ENCODE data around the gene TMEM33. TPM values are rescaled to one million over a fixed set of nuclear protein-coding genes. Genes with fewer than 3 reads are reported as not detected.

The TMEM33 gene
- total and polyA plus RNA-seq, 2 of the 8 experiments (the other 6 are each of a cell fraction or from before 2014, with no cell fraction given) = 72.5 to 94.4 TPM

- no peak for FAIRE-seq
- Histone ChIP-seq H3K4me3 (ENCODE audit: extremely low read depth in 1 of 4, insufficient read depth in 2 of 4, low read depth in 3 of 4, low read length in 4 of 4) (no peak overlapping the region), H2BK12ac (ENCODE audit: low read depth, low read length) (no peak overlapping the region), H4K91ac (replicated peaks; ENCODE audit: insufficient read length, low read length) (no peak overlapping the region), H3K18ac (ENCODE audit: extremely low read depth, low read length) (no peak overlapping the region), H4K8ac (ENCODE audit: extremely low read depth, insufficient read depth, low read length) (no peak overlapping the region), H3K56ac (replicated peaks; ENCODE audit: insufficient read length, low read depth, low read length) (no peak overlapping the region), H3K4ac (replicated peaks; ENCODE audit: insufficient read length, low read depth, low read length) (no peak overlapping the region), H3K9ac (replicated peaks in 1 of 4; ENCODE audit: extremely low read depth in 1 of 4, low read depth in 3 of 4, low read length in 3 of 4) (no peak overlapping the region), H3K23me2 (ENCODE audit: low read depth, low read length) (peaks cover 2% of the 10 kb centered on the region; the same call in 1 of the 2 replicates), H3K79me2 (ENCODE audit: control insufficient read depth in 1 of 2, insufficient read depth in 2 of 2, low read length in 2 of 2) (no peaks in the 10 kb centered on the region), H4K5ac (ENCODE audit: insufficient read length, low read depth, low read length) (no peak overlapping the region), H2AK5ac (ENCODE audit: low read depth, low read length) (no peak overlapping the region), H3K79me1 (ENCODE audit: low read depth, low read length) (no peaks in the 10 kb centered on the region), H4K20me1 (replicated peaks in 1 of 2; ENCODE audit: control insufficient read depth in 1 of 2, insufficient read depth in 2 of 2, low read length in 2 of 2) (no peaks in the 10 kb centered on the region), H3K4me2 (ENCODE audit: insufficient read depth in 1 of 2, low read depth in 2 of 2, low read length in 2 of 2) (no peak overlapping the region), H2BK20ac (ENCODE audit: low read length) (no peak overlapping the region), H2BK120ac (replicated peaks; ENCODE audit: low read depth, low read length) (no peak overlapping the region), H3K27ac (ENCODE audit: low read depth, low read length) (no peak overlapping the region), H2AFZ (ENCODE audit: low read length) (no peak overlapping the region), H2BK15ac (ENCODE audit: low read length) (no peak overlapping the region), H3K4me1 (replicated peaks in 1 of 4; ENCODE audit: control insufficient read depth in 3 of 4, insufficient read depth in 4 of 4, low read length in 3 of 4) (no peaks in the 10 kb centered on the region), H3K9me3 (ENCODE audit: insufficient read depth in 2 of 2, low read depth in 1 of 2, low read length in 1 of 2) (peaks cover 0 to 13% of the 10 kb centered on the region in 2 experiments; a peak in 1 of 4 replicates), H2BK5ac (ENCODE audit: low read depth, low read length) (no peak overlapping the region), H3K23ac (ENCODE audit: insufficient read length) (no peak overlapping the region), H3K36me3 (ENCODE audit: control insufficient read depth in 2 of 4, insufficient read depth in 4 of 4, low read length in 3 of 4) (no peaks in the 10 kb centered on the region), H3K14ac (ENCODE audit: insufficient read length) (no peak overlapping the region), H3K27me3 (replicated peaks in 1 of 4; ENCODE audit: control insufficient read depth in 3 of 4, extremely low read depth in 1 of 4, insufficient read depth in 3 of 4, low read length in 3 of 4) (no peaks in the 10 kb centered on the region)
- ChIA-PET POLR2A (ENCODE audit: partially characterized antibody) (interaction anchor here (1.1 kb wide), 1 partner anchor 21 kb away, joined by 3 read pairs; the partner anchor contains the start of gene SLC30A9), CTCF (ENCODE audit: partially characterized antibody) (interaction anchor here (1.3 kb wide), 1 partner anchor 12 kb away, joined by 7 read pairs; no protein-coding TSS in a partner anchor)
- TF ChIP-seq SUZ12 (IDR thresholded peaks at IDR 0.05; ENCODE audit: low read length) = no peak
- TF ChIP-seq SIX5 (IDR thresholded peaks at IDR 0.05; ENCODE audit: low read depth, low read length) = no peak
- TF ChIP-seq RAD21 (IDR thresholded peaks at IDR 0.05 in 1 of 2, conservative IDR thresholded peaks at IDR 0.05 in 1 of 2; ENCODE audit: low read depth in 2 of 2, low read length in 2 of 2) = no peak
- TF ChIP-seq HDAC2 (IDR thresholded peaks at IDR 0.05; ENCODE audit: borderline replicate concordance in 1 of 2, low read depth in 2 of 2, low read length in 2 of 2) = no peak
- TF ChIP-seq CTCF (IDR thresholded peaks at IDR 0.05; ENCODE audit: control extremely low read depth in 1 of 3, insufficient read depth in 1 of 3, low read depth in 1 of 3, low read length in 3 of 3) = no peak
- TF ChIP-seq POU5F1 (IDR thresholded peaks at IDR 0.05; ENCODE audit: low read depth, low read length) = no peak
- no peak for TF ChIP-seq TAF7 (optimal IDR thresholded peaks at IDR 0.05; ENCODE audit: borderline replicate concordance, low read depth, low read length)
- TF ChIP-seq TAF1 (IDR thresholded peaks at IDR 0.05; ENCODE audit: low read depth, low read length) = no peak
- TF ChIP-seq POLR2A (IDR thresholded peaks at IDR 0.05; ENCODE audit: control extremely low read depth in 1 of 2, low read depth in 2 of 2, low read length in 2 of 2) = no peak
- TF ChIP-seq CEBPB (IDR thresholded peaks at IDR 0.05; ENCODE audit: low read depth, low read length) = no peak
- TF ChIP-seq KDM4A (IDR thresholded peaks at IDR 0.05; ENCODE audit: low read depth, low read length, severe bottlenecking) = no peak
- no peak for DNase-seq (ENCODE audit: low read depth in 1 of 2, low spot score in 2 of 2)
These were observed 34.4 kb downstream of the TMEM33 start for GRCh38 chr4:41969671-41970070.

Measured in H1 (cell line).